ENCODE measurements around the gene VDR. TPM values are rescaled to one million over a fixed set of nuclear protein-coding genes. Genes with fewer than 3 reads are reported as not detected.

Gene VDR
- total RNA-seq, 1 experiment from 2014 or later, result 2.4 TPM

DNA sequence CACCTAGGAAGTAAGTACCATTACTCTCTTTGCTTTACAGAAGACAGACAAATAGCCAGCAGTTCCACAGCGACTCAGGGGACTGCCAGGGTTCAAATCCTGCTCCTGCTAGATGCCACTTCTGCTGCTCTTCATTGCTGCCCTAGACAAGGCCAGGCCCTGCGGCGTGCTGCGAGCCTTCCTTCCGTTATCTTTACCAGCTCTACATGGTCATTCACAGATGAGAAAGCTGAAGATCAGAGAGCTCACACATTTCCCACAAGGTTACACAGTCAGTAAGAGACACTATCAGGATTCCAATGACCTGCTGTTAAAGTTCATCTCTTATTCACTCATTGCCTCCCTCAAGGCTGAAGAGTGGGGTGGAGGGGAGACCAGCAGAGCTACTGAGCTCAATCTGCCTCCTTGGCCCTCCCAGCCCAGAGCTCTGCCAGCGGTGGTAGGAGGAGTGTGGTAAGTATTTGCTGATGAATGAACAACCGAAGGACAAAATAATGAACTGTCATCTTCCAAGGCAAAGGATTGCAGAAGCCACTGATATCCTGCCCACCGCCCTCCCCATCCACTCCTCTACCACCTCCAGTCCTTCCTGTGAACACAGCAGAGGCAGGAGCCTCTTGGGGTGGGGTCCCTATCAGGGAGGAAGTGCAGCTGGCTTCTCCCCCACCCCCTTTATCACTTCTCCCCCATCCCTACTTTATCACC lies 70.4 kb downstream of the VDR start:
- DNase-seq (ENCODE audit: extremely low read depth, low read depth), result no peak

DNA sequence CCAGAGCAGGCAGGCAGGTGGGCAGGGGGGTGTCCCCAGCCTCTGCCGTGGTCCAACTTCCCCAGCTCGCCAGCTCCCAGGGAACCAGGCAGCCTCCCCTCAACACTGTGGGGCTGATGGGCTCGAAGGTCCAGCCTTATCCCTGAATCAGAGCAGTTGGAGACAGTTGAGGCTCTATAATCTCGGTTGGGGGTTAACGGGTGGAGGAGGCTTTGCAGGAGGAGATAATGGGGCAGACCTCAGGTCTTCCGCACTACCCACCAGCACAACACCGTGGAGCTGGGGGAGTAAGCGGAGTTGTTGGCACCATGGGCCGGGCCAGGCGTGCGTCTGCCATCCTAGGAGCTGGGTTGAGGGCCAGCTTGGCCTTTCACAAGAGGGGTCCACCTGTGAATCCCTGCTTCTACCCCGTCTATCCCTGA lies 71.2 kb downstream of the VDR start:
- no peak for DNase-seq (ENCODE audit: extremely low read depth, low read depth)

DNA sequence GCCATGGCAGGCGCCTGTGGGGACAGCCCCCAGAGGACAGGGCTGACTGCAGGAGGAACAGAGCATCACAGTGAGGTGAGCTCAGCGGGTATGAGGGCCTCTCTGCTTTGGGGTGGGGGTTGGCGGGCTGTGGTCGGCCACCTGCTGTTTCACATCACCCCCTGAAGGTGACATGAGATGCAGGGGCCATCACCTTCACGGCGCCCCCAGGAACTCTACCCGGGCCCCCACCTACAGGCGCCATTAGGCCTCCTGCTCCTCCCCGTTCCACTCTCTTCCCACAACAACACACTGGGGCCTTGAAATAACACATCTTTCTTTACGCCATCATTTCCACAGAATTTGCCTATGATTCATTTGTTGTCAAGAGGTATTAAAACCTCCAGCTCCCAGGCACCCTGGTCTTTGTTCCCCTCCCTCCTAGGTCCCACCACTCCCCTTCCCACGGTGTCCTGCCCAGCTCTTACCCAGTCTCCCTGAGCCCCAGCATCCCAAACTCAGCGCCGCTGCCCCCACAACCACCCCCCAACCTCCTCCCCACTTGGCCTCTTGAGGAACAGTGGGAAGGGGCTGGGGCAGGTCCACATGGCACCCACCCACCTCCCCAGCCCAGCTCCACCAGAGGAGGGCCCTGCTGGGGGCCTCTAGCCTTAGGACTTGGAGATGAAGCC lies 72.4 kb downstream of the VDR start:
- no peak for DNase-seq (ENCODE audit: extremely low read depth, low read depth)

DNA sequence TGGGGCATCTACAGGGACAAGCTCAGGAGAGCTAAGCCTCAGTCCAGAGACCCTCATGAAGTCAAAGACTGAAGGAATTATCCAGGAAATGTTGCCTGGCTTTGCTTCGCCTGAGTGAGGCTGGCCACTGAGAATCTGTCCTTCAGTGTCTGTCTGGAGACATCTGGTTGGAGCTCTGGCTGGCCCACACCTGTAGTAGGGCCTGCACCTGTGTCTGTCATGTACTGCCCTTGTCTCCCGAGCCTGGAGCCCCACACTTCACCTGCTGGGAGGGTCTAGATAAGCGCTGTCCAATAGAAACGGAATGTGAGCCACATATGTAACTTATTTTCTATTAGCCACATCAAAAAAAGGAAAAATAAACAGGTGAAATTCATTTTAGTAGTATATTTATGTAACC lies 75.2 kb downstream of the VDR start:
- DNase-seq (ENCODE audit: extremely low read depth, low read depth), result no peak

DNA sequence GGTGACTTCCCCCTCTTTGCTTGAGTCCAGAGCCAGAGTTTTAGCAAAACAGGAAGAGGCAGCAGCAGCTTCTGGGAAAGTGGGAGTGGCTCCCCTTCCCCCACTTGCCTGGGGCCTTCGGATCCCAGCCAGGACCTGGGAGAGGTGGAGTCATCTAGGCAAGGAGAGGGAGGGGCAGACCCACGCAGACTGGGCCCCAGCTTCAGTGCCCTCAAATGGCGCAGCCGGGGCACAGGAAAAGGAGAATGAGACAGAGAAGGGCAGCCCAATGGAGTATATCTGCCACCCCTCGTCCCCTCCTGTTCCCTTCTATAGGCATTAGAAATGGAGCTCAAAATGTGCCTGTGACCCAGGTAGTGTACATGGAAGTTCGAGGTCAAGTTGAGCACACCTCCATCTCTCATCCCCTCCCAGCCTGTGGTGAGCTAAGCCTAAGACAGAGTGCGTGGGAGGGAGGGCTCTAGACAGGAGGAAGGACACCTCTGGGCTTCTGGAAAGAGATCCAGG lies 75.8 kb downstream of the VDR start:
- DNase-seq (ENCODE audit: extremely low read depth, low read depth), result peak; percentile 65

DNA sequence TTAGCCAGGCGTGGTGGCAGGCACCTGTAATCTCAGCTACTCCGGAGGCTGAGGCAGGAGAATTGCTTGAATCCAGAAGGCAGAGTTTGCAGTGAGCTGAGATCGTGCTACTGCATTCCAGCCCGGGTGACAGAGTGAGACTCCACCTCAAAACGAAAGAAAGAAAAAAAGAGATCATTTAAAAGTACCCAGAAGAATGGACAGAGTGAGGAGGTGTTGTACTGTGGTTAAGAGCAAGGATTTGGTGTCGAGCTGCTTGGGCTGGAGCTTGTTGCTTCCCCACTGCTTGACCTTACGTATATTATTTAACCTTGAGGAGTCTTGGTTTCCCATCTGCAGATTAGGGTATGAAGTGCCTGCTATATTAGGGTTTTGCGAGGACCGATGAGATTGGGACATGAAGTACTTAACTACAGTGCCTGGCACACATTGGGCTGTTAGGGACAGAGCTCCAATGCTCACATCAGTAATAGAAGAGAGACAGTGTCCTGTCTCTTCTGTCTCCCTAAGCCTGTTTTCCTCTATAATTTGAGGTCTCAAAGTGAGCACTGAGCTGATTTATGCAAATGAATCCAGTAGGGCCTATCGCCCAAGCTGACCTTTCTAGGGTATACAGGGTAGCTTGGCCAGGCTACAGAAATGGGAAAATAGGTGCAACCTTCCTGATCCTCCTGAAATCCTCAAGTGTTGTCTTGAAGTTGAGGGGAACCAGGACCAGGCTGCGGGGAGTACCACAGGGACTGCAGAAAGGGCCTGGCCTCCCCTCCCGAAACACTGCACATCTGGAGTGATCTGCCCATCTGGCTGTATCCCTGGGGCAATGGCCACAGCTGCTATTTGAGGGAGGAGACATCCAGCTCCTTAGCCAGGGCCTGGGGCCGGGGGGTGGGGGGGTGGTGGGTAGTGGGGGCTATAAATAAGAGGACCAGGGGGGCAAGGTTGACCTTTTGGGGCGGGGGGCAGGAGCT lies 76.5 kb downstream of the VDR start:
- no peak for DNase-seq (ENCODE audit: extremely low read depth, low read depth)

DNA sequence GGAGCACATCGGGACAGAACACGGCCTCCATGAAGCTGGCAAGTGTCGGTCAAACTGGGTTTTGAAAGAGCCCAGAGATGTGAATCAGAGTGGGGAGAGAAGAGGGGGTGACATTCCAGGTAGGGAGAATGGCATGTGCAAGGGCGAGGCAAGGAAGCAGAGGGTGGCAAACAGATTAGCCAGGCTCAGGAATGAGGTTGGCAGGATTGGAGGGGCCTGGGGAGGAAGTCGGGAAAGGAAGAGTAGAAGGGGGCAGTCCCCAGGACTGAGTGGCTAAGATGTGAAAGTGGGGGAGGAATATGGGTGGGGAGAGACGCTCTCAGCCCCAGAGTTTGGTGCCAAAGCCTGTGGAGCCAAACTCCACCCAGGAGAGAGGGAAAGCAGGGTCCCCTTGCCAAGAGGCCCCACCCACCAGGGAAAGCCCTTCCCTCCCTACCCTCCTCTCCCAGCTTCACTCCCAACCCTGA lies 79.6 kb downstream of the VDR start:
- no peak for DNase-seq (ENCODE audit: extremely low read depth, low read depth)

DNA sequence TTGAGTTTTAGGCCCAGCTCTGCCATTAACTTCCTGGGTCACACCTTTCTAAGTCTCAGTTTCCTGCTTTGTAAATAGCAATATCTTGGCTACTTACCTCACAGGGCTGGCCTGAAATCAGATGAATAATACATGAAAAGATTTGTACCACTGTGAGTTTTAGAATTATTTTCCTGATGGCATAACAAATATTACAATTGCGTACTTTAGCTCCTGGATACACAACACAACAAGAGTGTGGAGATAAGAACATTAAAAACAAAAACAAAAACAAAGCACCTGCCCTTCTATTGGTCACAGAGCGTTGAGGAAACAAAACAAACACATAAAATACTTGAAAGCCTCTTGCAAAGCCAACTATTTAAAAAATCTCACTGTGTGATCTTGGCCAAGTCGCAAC lies 80.2 kb downstream of the VDR start:
- no peak for DNase-seq (ENCODE audit: extremely low read depth, low read depth)

DNA sequence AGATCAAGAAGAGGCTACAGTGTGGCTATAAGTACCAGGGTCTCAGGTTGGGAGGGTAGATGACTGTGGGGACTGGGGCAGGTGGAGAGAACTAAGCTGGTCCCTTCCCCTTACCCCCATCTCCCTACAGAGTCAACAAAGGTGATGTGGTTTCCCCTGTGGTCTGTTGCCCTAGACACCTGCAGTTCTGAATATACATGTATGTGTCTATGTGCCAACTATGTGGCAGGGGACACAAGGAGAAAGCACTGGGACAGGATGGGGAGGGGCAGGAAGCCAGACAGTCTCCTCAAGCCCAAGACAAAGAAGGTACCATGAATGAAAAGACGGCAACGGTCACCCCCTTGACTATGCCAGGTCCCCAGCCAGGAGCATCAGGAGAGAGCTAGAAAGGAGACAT lies 80.6 kb downstream of the VDR start:
- DNase-seq (ENCODE audit: extremely low read depth, low read depth), result no peak

DNA sequence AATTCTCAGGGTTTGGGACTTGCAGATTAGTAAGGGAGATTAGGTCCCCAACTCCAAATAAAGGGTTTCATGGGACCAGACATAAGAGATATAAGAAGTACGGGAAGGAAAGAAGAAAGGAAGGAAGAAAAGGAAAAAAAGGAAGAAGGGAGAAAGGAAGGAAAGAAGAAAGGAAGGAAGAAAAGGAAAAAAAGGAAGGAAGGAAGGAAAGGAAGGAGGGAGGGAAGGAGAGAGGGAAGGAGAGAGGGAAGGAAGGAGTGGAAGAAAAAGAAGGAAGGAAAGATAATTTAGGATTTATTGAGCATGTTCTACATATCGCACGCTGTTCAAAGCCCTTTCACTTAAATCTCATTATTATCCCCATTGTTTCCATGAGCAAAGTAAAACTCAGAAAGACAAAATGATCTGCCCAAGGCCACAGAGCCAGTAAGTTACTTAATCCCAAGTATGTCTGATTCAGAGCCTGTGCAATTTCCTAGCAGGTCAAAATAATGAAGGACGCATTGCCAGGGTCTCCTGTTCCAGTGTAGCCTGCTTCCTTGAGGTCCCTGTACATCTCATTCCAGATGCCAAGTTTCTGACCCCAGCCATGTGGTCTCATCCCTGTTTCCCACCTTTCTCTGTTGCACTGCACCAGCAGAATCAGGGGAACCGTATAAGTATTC lies 81.2 kb downstream of the VDR start:
- no peak for DNase-seq (ENCODE audit: extremely low read depth, low read depth)

DNA sequence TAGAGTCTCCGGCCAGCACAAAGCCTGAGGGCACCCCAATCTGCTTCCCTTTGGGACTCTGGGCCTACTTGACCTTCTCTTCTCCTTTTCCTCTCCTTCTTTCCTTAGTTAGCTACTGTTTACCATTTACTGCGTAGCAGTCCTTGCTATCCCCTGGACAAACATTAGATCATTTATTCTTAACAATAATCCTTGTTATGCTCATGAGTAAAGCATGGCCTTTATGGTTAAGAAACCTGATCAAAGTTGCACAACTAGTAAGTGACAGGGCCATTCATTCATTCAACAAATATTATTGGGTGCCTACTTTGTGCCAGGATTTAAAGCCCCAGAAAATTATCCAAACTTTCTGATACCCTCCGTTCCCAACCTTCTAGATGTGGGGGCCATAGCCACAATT lies 81.9 kb downstream of the VDR start:
- no peak for DNase-seq (ENCODE audit: extremely low read depth, low read depth)

DNA sequence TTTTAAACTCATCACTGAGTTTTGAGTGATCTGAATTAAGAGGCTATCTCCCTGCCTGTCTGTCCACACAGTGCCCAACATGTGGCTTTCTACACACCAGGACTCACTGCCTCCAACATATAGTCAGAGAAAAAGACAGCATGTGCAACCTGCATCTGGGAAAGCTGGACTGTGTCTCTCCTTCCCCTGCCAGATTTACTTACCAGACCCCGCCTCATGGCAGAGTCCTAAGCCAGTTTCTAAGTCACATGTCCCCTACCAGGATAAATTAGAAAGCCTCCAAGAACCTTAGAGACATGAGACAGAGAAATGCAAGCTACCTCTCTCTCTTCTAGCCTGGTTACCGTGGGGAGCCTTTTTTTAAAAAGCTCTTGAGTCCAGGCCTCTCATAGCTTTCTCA lies 82.4 kb downstream of the VDR start:
- no peak for DNase-seq (ENCODE audit: extremely low read depth, low read depth)

DNA sequence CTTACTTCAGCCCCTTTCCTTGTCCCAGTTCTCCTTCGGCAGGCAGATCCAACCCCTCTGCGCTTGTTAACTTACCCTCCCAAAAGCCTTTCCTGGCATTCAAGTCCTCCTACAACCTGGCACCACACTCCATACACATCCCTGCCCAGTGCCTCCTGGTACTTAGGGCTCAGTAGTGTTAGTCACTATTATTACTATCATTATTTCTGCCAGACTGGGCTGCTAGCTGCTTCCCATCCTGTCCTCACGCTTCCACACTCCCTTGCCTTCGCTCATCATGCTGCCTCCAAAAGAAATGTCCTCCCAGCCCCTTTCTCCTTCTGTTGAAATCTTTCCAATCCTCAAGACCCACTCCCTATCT lies 83.5 kb downstream of the VDR start:
- no peak for DNase-seq (ENCODE audit: extremely low read depth, low read depth)

DNA sequence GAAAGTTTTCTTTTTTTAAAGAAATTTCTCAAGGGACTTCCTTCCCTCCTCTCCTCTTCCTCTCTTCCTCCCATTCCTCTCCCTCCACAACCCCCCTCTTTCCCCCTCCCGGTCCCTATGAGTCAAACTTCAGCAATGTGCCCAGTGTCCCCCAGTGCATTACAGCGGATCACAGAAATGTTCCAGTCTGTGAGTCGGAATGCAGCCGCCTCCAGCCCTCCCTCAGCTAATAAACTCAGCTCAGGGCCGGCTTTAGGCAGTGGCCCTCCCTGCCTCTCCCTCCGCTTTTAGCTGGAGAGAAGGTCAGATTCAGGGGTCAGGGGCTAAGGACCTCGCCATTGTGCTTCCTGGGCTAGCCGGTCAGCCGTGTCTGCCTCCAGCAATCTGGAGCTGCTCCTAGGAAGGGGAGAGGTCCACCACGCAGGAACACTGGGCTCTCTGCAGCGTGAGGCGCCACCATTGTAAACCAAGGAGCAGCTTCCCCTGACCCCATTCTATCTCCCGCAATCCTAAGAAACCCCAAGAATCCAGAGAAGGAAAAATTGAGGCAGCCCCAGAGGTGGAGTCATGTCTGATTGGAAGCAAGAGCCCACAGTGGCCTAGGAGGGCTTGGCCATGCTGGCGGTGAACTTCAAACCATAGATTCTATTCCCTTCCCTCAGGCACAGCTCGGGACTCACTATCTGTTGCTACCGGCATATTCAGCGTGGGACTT lies 84.0 kb downstream of the VDR start:
- DNase-seq (ENCODE audit: extremely low read depth, low read depth), result peak; percentile 85

DNA sequence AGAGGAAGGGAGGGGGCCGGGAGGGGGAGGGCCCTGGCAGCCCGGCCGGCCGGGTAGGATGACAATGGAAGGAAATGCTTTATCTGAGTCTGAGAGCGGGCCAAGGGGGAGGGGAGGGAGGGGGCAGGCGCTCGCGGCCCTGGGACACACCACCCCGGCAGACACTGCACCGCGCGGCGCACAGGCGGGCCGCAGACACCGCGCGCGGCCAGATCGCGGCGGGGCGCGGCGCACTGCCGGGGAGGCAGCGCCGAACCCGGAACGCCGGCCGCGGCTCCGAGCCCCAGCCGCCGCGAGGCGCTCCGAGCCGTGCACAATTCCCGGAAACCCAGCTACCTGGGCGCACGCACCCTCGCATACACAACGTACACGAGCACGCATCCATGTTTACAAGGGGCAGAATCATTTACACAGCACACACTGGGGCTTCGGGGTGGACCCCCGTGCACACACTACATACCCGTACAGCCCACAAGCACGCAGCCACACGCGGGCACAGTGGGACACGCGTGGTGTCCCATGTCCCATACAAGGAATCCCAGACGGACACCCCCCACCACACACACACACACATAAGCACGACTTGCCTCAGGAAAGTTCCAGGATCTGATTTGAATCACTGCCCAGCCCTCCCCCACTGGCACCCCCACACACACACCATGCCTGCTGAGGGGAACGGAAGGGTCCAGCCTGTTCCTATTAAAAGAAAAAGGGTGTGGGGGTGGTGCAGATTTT lies 84.7 kb downstream of the VDR start, which contains the start of gene HDAC7:
Gene HDAC7, minus strand, starts transcription at position 8 of the 735 bp plus-strand sequence. CDS start 118 bp downstream, outside the sequence.
- DNase-seq (ENCODE audit: extremely low read depth, low read depth), result peak; percentile 61

DNA sequence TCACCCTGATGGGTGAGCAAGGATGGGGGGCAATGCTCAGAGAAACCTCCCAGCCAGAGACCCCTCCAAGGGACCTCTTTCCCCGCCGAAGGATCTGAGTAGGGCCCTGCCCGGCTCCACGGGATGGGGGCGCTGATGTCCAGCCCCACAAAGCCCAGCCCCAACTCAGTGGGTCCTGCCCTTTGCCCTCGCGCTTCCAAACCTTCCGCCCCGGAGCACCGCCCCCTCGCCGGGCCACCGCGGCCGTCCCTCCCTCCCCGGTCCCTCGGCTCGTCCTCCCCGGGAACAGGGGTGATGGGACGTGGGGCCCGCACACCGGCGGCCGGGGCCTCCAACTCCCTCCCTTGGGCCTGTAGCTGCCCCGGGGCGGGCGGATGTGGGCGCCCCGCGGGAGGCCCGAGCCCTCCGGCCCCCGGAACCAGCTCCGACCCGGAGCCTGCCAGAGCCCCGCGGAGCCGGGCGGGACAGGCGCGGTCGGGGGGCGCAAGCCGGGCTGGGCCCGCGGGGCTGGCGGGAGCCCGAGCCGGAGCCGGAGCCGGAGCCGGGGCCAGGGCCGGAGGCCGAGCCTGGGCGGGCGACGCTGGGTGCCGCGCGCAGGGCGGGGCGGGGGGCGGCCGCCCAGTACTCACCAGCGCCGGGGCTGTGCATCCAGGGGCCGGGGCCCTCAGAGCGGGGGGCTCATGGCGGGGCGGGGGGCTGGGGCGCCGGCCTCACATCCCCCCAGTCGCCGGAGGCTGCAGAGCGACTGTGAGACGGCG lies 85.5 kb downstream of the VDR start:
- DNase-seq (ENCODE audit: extremely low read depth, low read depth), result no peak

DNA sequence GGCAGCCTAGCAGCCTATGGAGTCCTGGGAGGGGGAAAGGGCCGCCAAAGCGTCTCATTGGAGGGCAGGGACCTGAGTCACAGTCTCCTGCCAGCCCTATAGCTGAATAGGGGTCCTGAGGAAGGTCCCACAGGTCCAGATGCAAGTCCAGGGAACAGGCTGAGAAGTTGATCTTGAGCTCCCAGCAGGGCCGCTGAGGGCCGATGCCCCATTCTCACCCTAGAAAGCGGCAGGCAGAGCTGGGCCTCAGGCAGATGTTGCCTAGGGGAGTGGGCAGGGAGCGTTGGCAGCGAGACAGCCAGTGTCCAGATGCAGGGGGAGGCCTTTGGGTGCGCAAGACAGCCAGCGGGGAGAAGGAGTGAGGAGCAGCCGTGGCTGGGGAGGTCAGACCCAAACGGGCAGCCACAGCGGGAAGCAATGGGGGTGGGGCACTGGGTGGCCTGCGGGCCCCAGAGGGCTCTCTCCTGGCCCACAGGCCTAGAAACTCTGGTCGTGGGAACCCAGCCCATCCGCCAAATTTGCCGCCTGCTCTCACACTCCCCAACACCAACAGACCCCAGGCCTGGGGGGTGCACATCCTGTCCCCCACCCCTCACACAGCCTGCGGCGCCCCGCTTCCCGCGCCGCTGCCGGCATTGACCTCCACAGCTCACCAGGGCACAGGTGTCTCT lies 86.2 kb downstream of the VDR start:
- no peak for DNase-seq (ENCODE audit: extremely low read depth, low read depth)

DNA sequence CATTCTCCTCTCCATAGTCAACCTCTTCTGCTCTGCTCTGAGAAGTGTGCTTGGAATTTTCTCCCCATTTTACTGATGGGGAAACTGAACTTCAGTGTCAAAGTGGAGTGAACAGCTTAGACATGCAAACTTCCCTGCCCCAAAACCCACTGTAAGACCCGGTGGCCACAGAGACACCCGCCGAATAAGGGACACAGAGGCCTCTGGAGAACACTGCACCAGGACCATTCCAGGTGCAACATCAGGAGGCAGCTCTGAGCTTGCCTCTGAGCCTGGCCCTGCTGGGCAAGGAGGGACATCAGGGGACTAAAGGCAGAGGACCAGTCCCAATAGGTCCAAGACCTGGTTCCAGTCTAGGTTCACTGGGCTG lies 86.8 kb downstream of the VDR start:
- DNase-seq (ENCODE audit: extremely low read depth, low read depth), result no peak
